GM23248 (cell line): ENCODE data around the gene C6orf141.

Experiments
- EZH2 ChIP-seq: fragments of 200-600 bp; sonication (generic); IDR thresholded peaks from 2 replicates; pipeline ENCODE4 v1.6.1; 2018; ENCODE audit warnings: antibody characterized with exemption, mild to moderate bottlenecking; ENCODE audit not compliant: insufficient read depth, poor library complexity, severe bottlenecking
- EZH2phosphoT487 ChIP-seq: fragments of 200-600 bp; sonication (generic); IDR thresholded peaks from 2 replicates; pipeline ENCODE4 v1.6.1; 2018; ENCODE audit warnings: antibody characterized with exemption, moderate library complexity, mild to moderate bottlenecking, low read depth; ENCODE audit not compliant: insufficient read depth

- TF ChIP-seq EZH2phosphoT487 (no peak), EZH2 (peak; percentile 53)
These were observed 804 bp downstream of the C6orf141 start for GRCh38 chr6:49551078-49551865.
